H1 (cell line): Measurements from ENCODE around the gene SPACA5B.
"Not testable (repeated sequence)": the region's sequence is repeated elsewhere in the genome, so short reads cannot be mapped to it uniquely, and the experiment has no call there.

Experiments used
- BRCA1 ChIP-seq: IDR thresholded peaks from 2 replicates; pipeline ENCODE4 v1.6.1; 2012; ENCODE audit warnings: low read depth, low read length, improper control_type of control experiment
- CBX5 ChIP-seq: fragments of 300-800, 300-1000 bp; sonication (generic); IDR thresholded peaks from 2 replicates; pipeline ENCODE4 v1.7.1; 2016; ENCODE audit warnings: antibody characterized with exemption, low read length, low read depth
- EZH2 ChIP-seq: fragments of 200-600 bp; sonication (generic); IDR thresholded peaks from 2 replicates; pipeline ENCODE4 v1.7.1; 2012; ENCODE audit warnings: low read depth, mild to moderate bottlenecking, moderate library complexity, low read length, inconsistent platforms; ENCODE audit not compliant: severe bottlenecking
- GABPA ChIP-seq: IDR thresholded peaks from 2 replicates; pipeline ENCODE4 v1.6.1; 2011; ENCODE audit warnings: mild to moderate bottlenecking, low read length, moderate library complexity, borderline replicate concordance; ENCODE audit not compliant: insufficient read depth
- JUND ChIP-seq: IDR thresholded peaks from 2 replicates; pipeline ENCODE4 v1.6.1; 2011; ENCODE audit warnings: mild to moderate bottlenecking, improper control_type of control experiment, low read length
- POLR2A ChIP-seq, 2 experiments: IDR thresholded peaks; 1 replicate in 1 of 2; 2 replicates in 1 of 2; pipeline ENCODE4 v1.6.1; 2011; ENCODE audit warnings: low read depth in 2 of 2, low read length in 2 of 2, mild to moderate bottlenecking in 2 of 2; ENCODE audit errors: control extremely low read depth in 1 of 2
- POU5F1 ChIP-seq: IDR thresholded peaks from 2 replicates; pipeline ENCODE4 v1.6.1; 2011; ENCODE audit warnings: low read depth, mild to moderate bottlenecking, low read length, moderate library complexity
- RFX5 ChIP-seq: IDR thresholded peaks from 2 replicates; pipeline ENCODE4 v1.6.1; 2011; ENCODE audit warnings: low read depth, low read length, improper control_type of control experiment, borderline replicate concordance
- SP1 ChIP-seq: IDR thresholded peaks from 2 replicates; pipeline ENCODE4 v1.6.1; 2011; ENCODE audit warnings: low read depth, low read length
- SP4 ChIP-seq: IDR thresholded peaks from 2 replicates; pipeline ENCODE4 v1.6.1; 2012; ENCODE audit warnings: low read length, inconsistent platforms
- SUZ12 ChIP-seq: fragments of 200-600 bp; sonication (generic); IDR thresholded peaks from 2 replicates; pipeline ENCODE4 v1.6.1; 2012; ENCODE audit warnings: mild to moderate bottlenecking, inconsistent platforms, low read length, moderate library complexity, mixed read lengths
- TAF1 ChIP-seq: IDR thresholded peaks from 2 replicates; pipeline ENCODE4 v1.6.1; 2011; ENCODE audit warnings: mild to moderate bottlenecking, low read depth, low read length
- TF ChIP-seq, protein P1 (sequence below), 3 experiments: IDR thresholded peaks; 1 replicate in 2 of 3; 2 replicates in 1 of 3; pipeline versions ENCODE4 v1.5.1 to v1.6.1; 2011; ENCODE audit warnings: low read length in 3 of 3, mild to moderate bottlenecking in 3 of 3, inconsistent platforms in 2 of 3, low read depth in 1 of 3, moderate library complexity in 1 of 3; ENCODE audit not compliant: insufficient read depth in 1 of 3; ENCODE audit errors: control extremely low read depth in 1 of 3

- TF ChIP-seq SP1; POU5F1; JUND; BRCA1; SP4; RFX5; SUZ12; TAF1; POLR2A (IDR thresholded peaks at IDR 0.05; ENCODE audit: control extremely low read depth in 1 of 2, low read depth in 2 of 2, low read length in 2 of 2); CBX5; GABPA; EZH2: not testable (repeated sequence)
- TF ChIP-seq, protein P1, sequence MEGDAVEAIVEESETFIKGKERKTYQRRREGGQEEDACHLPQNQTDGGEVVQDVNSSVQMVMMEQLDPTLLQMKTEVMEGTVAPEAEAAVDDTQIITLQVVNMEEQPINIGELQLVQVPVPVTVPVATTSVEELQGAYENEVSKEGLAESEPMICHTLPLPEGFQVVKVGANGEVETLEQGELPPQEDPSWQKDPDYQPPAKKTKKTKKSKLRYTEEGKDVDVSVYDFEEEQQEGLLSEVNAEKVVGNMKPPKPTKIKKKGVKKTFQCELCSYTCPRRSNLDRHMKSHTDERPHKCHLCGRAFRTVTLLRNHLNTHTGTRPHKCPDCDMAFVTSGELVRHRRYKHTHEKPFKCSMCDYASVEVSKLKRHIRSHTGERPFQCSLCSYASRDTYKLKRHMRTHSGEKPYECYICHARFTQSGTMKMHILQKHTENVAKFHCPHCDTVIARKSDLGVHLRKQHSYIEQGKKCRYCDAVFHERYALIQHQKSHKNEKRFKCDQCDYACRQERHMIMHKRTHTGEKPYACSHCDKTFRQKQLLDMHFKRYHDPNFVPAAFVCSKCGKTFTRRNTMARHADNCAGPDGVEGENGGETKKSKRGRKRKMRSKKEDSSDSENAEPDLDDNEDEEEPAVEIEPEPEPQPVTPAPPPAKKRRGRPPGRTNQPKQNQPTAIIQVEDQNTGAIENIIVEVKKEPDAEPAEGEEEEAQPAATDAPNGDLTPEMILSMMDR (IDR thresholded peaks at IDR 0.05; ENCODE audit: control extremely low read depth in 1 of 3, insufficient read depth in 1 of 3, low read depth in 1 of 3, low read length in 3 of 3): not testable (repeated sequence)
These were observed at the start of gene SPACA5B for GRCh38 chrX:48130326-48130725.
